Activated CD8-positive, alpha-beta memory T cell treated with anti-CD3 and anti-CD28 coated beads for 1 hour (primary cell): ENCODE data around the gene TIMM23.

Experiments
- DNase-seq, 2 donors: peaks; one replicate each; pipeline ENCODE4 v3.0.0-alpha.2; 2020; ENCODE audit warnings: low read depth in 1 of 2; ENCODE audit errors: extremely low read depth in 1 of 2

TIMM23 gene

GRCh38 chr10:46050941-46051623, 78.8 kb downstream of the TIMM23 start:
- no peak for DNase-seq

GRCh38 chr10:46052057-46052790, 79.9 kb downstream of the TIMM23 start:
- DNase-seq: no peak

GRCh38 chr10:46052791-46053375, 80.6 kb downstream of the TIMM23 start:
- no peak for DNase-seq
